ENCODE measurements around the gene SEMA3F. TPM values are rescaled to one million over a fixed set of nuclear protein-coding genes. Genes with fewer than 3 reads are reported as not detected.
A peak's percentile ranks its signal among the peaks of the same experiment; 100 is the strongest.

Gene SEMA3F
- total and polyA plus RNA-seq, 4 donors = 0.60 to 4.8 (median 2.1) TPM

DNA sequence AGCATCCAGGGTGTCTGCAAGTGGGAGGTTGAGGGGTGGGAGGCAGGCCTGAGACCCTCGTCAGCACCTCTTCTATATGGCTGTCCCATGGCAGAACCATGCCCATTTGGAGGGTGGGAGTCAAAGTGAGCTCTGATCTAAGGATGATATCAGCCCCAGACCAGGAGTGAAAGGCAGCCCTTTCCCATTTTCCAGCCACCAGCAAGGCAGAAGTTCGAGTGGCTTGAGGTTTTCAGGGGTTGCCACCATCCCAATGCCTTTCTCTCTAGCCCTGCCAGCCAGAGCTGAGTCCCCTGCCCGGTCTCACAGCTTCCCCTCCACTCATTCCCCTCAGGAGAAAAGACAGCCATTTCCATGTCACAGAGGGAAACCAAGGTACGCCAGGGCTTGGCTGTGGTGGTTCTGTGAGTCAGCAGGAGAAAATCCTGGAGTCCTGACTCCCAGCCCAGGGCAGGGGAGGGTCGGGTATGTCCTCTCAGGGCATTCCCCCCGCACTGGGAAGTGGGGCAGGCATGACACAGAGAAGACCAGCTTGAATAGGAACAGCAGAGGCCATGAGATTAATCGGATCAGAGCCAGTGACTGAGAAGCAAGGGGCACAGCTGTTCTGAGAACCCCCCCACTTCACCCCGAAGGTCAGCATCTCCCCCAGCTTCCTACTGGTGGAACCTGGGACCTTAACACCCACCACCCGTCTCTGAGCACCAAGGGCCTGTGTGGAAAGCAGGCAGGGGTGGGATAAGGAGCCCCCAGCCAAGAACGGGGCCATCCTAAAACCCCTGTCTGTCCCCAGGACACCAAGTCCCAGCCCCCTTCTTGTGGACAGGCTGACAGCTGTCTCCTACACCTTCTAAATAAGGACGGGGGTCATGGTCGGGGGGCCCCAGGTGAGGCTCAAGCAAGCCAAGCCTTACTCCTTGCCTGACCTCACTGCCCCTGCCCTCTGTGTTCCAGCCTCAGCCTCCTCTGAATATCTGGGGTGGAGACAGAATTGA, 49.0 kb downstream of the SEMA3F start:
- H3K9ac ChIP-seq (ENCODE audit: low read depth in 1 of 2, low read length in 2 of 2) = no peak overlapping the region
- DNase-seq (ENCODE audit: low spot score) = no peak
- no peaks in the 10 kb centered on the region for H3K27me3 ChIP-seq (ENCODE audit: control insufficient read depth in 4 of 4, insufficient read depth in 4 of 4, low read length in 3 of 4)
- TF ChIP-seq, protein P1, sequence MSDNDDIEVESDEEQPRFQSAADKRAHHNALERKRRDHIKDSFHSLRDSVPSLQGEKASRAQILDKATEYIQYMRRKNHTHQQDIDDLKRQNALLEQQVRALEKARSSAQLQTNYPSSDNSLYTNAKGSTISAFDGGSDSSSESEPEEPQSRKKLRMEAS (IDR thresholded peaks at IDR 0.05) = no peak
- TF ChIP-seq, protein P2, sequence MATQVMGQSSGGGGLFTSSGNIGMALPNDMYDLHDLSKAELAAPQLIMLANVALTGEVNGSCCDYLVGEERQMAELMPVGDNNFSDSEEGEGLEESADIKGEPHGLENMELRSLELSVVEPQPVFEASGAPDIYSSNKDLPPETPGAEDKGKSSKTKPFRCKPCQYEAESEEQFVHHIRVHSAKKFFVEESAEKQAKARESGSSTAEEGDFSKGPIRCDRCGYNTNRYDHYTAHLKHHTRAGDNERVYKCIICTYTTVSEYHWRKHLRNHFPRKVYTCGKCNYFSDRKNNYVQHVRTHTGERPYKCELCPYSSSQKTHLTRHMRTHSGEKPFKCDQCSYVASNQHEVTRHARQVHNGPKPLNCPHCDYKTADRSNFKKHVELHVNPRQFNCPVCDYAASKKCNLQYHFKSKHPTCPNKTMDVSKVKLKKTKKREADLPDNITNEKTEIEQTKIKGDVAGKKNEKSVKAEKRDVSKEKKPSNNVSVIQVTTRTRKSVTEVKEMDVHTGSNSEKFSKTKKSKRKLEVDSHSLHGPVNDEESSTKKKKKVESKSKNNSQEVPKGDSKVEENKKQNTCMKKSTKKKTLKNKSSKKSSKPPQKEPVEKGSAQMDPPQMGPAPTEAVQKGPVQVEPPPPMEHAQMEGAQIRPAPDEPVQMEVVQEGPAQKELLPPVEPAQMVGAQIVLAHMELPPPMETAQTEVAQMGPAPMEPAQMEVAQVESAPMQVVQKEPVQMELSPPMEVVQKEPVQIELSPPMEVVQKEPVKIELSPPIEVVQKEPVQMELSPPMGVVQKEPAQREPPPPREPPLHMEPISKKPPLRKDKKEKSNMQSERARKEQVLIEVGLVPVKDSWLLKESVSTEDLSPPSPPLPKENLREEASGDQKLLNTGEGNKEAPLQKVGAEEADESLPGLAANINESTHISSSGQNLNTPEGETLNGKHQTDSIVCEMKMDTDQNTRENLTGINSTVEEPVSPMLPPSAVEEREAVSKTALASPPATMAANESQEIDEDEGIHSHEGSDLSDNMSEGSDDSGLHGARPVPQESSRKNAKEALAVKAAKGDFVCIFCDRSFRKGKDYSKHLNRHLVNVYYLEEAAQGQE (IDR thresholded peaks at IDR 0.05) = no peak
- TF ChIP-seq, protein P3, sequence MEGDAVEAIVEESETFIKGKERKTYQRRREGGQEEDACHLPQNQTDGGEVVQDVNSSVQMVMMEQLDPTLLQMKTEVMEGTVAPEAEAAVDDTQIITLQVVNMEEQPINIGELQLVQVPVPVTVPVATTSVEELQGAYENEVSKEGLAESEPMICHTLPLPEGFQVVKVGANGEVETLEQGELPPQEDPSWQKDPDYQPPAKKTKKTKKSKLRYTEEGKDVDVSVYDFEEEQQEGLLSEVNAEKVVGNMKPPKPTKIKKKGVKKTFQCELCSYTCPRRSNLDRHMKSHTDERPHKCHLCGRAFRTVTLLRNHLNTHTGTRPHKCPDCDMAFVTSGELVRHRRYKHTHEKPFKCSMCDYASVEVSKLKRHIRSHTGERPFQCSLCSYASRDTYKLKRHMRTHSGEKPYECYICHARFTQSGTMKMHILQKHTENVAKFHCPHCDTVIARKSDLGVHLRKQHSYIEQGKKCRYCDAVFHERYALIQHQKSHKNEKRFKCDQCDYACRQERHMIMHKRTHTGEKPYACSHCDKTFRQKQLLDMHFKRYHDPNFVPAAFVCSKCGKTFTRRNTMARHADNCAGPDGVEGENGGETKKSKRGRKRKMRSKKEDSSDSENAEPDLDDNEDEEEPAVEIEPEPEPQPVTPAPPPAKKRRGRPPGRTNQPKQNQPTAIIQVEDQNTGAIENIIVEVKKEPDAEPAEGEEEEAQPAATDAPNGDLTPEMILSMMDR (IDR thresholded peaks at IDR 0.05; ENCODE audit: low read depth, low read length, missing input control) = no peak
- peaks cover 37 to 75% (median 62%) of the 10 kb centered on the region in 4 donors for H3K4me1 ChIP-seq (ENCODE audit: control insufficient read depth in 4 of 4, insufficient read depth in 4 of 4, low read length in 3 of 4)
- peak overlapping the region in 1 of 3 donors; percentile 77 for H3K4me3 ChIP-seq (ENCODE audit: low read depth in 1 of 3, low read length in 3 of 3)
- WGBS = 67% methylated on average over 12 of the region's 12 CpGs
- peak overlapping the region; percentile 95 to 96 for H3K27ac ChIP-seq (ENCODE audit: low read depth in 1 of 2, low read length in 2 of 2)
- no peaks in the 10 kb centered on the region for H3K36me3 ChIP-seq (ENCODE audit: control insufficient read depth in 4 of 4, insufficient read depth in 3 of 4, low read depth in 1 of 4, low read length in 3 of 4)
- H3K9me3 ChIP-seq (ENCODE audit: control insufficient read depth in 4 of 4, low read length in 3 of 4) = no peaks in the 10 kb centered on the region

DNA sequence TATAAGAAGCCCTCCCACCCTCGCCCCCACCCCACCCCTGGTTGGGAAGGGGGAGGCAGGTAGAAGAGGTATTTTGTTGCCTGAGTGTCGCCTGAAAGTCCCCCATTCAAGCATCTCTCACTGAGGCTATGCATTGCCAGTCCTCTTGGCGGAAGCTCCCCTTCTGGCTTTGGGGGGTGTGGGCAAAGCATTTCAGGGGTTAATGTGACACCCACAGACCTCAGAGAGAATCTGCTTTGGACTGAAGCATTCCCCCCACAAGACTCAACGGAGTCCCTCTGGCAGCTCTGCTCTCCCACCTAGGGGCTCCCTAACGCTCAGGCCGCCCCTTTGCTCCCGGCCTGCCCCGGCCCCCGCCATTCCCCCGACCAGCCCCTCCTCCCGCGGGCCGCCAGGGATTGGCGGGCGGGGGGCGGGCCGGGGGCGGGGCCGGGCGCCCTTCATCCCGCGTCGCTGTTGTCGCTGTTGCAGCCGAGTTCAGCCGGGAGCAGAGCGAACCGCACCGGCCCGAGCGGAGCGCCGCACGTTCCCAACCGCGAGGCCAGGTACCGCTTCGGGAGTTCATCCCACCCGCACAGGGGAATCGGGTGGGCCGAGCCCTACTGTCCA, 49.8 kb downstream of the SEMA3F start, which contains the start of gene SLC38A3:
TSS of gene SLC38A3 (plus strand) at position 468 of the 609 bp plus-strand sequence. CDS start 8,929 bp downstream, outside the sequence.
- peak within 1 kb of the TSS; percentile 65 to 89 for H3K9ac ChIP-seq (ENCODE audit: low read depth in 1 of 2, low read length in 2 of 2)

More for the DNA sequence above, 49.8 kb downstream of the SEMA3F start, which contains the start of gene SLC38A3:
- 2% methylated on average over 41 of the region's 41 CpGs for WGBS
- peak; percentile 69 for DNase-seq (ENCODE audit: low spot score)
- no peaks in the 10 kb centered on the region for H3K9me3 ChIP-seq (ENCODE audit: control insufficient read depth in 4 of 4, low read length in 3 of 4)
- H3K4me3 ChIP-seq (ENCODE audit: low read depth in 1 of 3, low read length in 3 of 3) = peak within 1 kb of the TSS; percentile 62 to 77 (median 75)
- H3K36me3 ChIP-seq (ENCODE audit: control insufficient read depth in 4 of 4, insufficient read depth in 3 of 4, low read depth in 1 of 4, low read length in 3 of 4) = no peaks in the 10 kb centered on the region
- peaks cover 41 to 82% (median 67%) of the 10 kb centered on the region in 4 donors for H3K4me1 ChIP-seq (ENCODE audit: control insufficient read depth in 4 of 4, insufficient read depth in 4 of 4, low read length in 3 of 4)
- peak within 1 kb of the TSS; percentile 95 to 96 for H3K27ac ChIP-seq (ENCODE audit: low read depth in 1 of 2, low read length in 2 of 2)
- TF ChIP-seq RXRA (IDR thresholded peaks at IDR 0.05) (no peak), YY1 (IDR thresholded peaks at IDR 0.05) (peak; percentile 17), SP1 (IDR thresholded peaks at IDR 0.05) (no peak), FOXA1 (IDR thresholded peaks at IDR 0.05) (no peak)
- no peaks in the 10 kb centered on the region for H3K27me3 ChIP-seq (ENCODE audit: control insufficient read depth in 4 of 4, insufficient read depth in 4 of 4, low read length in 3 of 4)

All from liver (tissue), 9 donors.